Fibroblast of lung (primary cell): ENCODE results near the gene ITGB3.

ENCODE experiments used
- CTCF ChIP-seq, 2 donors: IDR thresholded peaks in 1 of 2; conservative IDR thresholded peaks in 1 of 2; 1 replicate in 1 of 2; 2 replicates in 1 of 2; pipeline ENCODE4 v1.5.1; 2011 to 2012; ENCODE audit warnings: low read length in 2 of 2, control low read depth in 1 of 2, inconsistent platforms in 1 of 2, low read depth in 1 of 2, mild to moderate bottlenecking in 1 of 2
- EZH2 ChIP-seq: IDR thresholded peaks from 2 replicates; pipeline ENCODE4 v1.5.1; 2012; ENCODE audit warnings: low read length, control low read depth, mild to moderate bottlenecking; ENCODE audit errors: missing control alignments

DNA sequence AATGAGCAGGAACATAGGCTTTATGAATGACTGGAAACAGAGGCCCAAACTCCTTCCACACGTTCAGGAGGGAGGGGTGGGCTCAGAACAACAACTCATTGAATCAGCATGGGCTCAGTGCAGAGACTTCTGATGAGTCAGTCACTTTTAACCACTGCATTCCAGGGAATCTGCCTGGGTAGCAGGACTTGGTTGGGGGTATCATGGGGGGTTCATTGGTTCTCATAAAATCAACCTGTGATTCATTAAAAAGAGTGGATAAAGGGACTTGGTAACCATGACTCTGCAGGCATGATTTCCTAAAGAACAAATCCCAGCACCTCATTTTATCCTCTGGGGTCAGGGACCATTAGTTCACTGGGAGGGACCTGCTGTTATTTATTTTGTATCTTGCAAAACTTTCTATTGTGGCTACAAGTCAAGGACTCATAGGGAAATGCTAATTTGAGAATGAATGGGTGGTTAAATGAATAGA lies 13.8 kb downstream of the ITGB3 start:
- TF ChIP-seq CTCF (conservative IDR thresholded peaks at IDR 0.05 in 1 of 2, IDR thresholded peaks at IDR 0.05 in 1 of 2; ENCODE audit: low read depth in 1 of 2, low read length in 2 of 2) (no peak), EZH2 (no peak)
